Astrocyte of the hippocampus (primary cell): ENCODE measurements around the gene ELF5.

Experiments used
- DNase-seq: peaks from one replicate; pipeline ENCODE4 v3.0.0; 2011; ENCODE audit warnings: low read depth, low spot score

The ELF5 gene

GRCh38 chr11:34522188-34522587 is 8.6 kb upstream of the ELF5 start:
- no peak for DNase-seq

DNA sequence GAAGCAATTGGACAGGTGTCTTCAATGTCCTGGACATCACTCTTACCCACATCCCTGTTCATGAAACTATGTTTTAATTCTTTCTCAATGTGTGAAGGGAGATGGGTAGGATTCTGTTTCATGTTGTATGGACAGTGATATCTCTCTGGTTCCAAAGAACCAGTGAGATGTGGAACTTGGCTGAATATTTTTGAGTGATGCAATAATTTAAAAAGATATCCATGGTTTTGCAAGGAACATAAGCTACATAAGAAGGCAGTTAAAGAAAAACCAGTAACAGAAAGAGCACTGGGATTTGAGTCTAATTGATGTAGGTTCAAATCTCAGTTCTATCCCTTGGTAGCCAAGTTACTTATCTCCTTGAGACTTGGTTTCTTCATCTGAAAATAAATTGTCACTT is 7.7 kb upstream of the ELF5 start:
- DNase-seq: no peak

DNA sequence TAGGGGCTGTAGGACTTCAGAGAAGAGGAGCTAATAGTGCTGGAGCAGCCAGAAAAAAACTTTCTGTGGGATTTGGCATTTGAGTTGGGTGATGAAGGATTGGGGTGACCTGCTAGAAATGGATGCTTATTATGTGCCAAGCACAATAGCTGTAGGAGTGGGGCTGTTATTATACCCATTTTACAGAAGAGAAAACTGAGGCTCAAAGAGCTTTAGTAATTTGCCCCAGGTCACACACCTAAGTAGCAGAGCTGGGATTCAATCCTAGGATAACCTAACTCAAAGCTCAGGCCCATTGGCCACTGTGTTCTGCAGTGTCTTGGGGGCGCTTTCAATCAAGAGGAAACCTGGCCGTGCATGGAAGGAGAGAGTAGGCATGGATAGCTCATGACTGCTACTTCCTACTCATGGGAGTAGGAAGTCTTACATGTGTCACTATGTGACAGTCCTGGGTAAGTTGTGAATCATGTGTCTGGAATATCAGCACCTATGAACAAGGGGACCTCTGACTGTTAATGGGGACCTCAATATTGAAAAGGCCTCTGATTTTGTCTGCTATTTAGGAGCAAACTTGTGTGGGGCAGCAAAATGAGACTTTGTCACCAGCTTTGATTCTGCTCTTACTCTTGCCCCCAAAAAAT is 6.1 kb upstream of the ELF5 start:
- no peak for DNase-seq

DNA sequence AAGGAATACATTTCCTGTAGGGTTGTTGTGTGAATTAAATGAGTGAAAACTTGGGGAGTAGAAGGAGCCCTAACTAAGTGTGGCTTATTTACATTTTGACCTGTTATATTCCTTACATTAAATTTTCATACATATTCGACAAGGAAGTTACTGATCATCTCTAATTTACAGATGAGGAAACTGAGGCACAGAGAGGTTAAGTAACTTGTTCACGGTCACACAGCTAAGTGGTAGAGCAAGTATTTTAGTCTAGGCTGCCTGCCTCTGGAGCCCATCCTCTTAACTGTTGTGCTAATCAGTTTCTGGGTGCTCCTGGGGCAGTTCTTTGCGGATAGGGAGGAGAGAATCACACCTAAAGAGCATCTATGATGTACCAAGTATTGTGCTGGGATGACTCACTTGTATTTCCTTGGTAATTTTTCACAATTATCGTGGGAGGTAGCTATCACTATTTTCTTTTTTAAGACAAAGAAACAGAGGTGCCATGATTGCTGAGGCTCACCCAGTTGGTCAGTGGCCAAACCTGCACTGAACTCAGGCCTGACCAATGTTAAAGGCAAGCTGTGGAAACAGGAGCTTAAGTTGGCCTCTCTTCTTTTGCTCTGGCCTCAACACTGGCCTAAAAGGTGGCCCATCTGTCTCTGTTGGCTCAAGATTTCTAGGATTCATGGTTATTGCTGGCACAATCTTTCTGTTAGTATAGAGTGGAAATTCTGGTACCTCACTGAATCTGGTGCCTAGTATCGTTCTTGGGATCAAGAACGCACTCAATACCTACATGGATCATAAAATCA is 2.9 kb upstream of the ELF5 start:
- DNase-seq: no peak

DNA sequence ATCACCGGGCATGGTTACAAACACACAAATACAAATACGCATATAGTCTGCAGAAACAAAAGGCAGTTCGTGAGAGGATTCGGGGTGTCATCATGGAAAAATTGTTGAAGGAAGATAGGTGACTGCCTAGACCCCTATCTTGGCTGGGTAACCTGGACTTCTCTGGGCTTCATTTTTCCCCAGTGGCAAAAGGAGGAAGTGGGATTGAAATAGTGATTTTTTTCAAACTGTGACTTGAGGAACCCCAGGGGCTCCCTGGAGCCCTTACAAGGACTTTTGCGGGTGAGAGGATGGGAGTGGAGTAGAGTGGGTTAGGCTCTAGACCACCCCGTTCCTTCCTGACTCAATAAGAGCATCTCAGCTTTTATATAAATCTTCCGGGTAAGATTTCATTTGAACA is 1.0 kb upstream of the ELF5 start:
- no peak for DNase-seq

DNA sequence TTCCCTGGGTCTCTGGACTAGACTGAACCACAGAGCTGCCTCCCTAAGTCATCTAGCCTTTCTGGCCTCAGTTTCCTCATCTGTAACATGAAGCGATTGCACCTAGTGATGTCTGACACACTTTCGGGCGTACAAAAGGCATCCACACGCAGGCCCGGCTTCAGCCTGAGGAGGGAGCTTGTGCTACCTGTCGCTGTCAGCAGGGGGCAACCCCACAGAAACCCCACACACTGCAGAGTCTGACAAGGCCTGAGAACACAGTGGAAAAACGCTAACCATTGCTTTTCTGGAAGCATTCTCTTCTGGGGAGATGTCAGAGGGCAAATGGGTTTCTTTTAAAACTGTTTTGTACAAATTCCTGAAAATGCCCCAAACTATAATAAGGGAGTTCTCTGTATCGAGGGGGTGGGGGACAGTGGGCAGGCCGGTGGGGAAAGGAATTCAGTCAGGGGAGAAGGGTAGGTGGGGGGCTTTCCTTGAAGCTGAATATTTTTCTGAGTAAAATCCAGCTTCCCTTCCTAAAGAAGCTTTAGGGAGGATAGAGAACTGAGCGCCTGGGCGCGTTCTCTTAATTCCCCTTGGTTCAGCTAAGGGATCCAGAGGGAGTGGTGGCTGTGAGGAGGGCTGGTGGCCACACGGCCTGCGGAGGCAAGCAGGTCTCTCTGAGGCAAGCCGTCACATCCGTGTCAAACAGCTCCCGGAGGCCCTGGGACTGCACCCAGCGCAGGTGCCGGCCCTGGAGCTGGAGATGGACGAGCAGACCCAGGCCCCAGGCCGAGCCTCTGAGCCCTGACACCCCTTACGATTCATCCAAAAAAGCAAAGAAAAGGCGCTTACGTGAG is 533 bp downstream of the ELF5 start:
- DNase-seq: peak; percentile 70

DNA sequence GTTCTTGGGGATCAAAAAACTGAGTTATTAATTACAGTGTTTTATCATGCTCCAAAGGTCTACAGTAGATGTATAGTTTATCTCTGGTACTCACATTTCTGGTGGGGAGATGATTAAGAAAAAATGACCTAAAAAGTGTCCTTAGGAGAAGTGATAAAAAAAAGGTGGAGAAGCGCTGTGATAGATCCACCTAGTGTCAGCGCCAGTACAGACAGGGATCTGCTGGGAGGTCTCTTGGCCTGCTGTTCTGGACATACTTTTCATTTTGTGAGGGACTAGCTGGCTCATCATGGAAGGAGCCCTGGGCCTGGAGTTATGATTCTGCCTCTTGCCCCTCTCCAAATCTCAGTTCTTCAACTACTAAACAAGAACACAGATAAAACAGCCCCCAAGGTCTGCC is 2.9 kb downstream of the ELF5 start:
- no peak for DNase-seq

GRCh38 chr11:34510218-34510617 is 3.4 kb downstream of the ELF5 start:
- DNase-seq: no peak

GRCh38 chr11:34509336-34509876 is 4.2 kb downstream of the ELF5 start:
- no peak for DNase-seq

DNA sequence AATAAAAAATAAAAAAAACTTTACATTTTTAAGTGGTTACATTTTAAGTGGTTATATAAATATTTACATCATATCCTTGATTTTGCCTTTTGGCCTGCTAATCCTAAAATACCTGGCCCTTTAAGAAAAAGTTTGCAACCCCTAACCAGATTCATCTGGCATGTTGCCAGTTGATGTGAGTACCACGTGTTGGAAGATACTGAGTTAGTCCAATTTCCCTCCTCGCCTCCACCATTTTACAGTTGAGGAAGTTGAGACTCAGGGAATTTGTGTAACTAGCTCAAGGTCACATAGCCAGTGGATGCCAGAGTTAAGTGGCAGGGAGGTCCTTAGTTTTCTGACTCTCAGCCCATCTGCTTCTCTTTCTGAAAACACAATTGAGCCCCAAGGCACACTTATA is 5.1 kb downstream of the ELF5 start:
- no peak for DNase-seq

- DNase-seq: no peak
Measured at GRCh38 chr11:34507610-34508009, 6.0 kb downstream of the ELF5 start.

- DNase-seq: no peak
Measured at GRCh38 chr11:34507156-34507555, 6.4 kb downstream of the ELF5 start.

GRCh38 chr11:34505874-34506273 is 7.7 kb downstream of the ELF5 start:
- DNase-seq: no peak

DNA sequence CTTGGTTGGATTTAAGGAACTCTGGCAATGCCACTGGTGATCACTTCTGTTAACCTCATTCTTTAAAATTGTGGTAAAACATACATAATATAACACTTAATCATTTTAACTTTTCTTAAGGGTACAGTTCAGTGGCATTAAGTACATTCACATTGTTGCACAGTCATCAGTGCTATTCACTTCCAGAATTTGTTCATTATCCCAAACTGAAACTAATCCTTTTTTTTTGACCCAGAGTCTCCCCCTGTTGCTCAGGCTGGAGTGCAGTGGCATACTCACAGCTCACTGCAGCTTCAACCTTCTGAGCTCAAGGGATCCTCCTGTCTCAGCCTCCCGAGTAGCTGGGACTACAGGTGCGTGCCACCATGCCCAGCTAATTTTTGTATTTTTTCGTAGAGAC is 10.6 kb downstream of the ELF5 start:
- DNase-seq: no peak

GRCh38 chr11:34501949-34502348 is 11.6 kb downstream of the ELF5 start:
- DNase-seq: peak; percentile 64

- peak; percentile 94 for DNase-seq
Measured at GRCh38 chr11:34501500-34501899, 12.1 kb downstream of the ELF5 start.

DNA sequence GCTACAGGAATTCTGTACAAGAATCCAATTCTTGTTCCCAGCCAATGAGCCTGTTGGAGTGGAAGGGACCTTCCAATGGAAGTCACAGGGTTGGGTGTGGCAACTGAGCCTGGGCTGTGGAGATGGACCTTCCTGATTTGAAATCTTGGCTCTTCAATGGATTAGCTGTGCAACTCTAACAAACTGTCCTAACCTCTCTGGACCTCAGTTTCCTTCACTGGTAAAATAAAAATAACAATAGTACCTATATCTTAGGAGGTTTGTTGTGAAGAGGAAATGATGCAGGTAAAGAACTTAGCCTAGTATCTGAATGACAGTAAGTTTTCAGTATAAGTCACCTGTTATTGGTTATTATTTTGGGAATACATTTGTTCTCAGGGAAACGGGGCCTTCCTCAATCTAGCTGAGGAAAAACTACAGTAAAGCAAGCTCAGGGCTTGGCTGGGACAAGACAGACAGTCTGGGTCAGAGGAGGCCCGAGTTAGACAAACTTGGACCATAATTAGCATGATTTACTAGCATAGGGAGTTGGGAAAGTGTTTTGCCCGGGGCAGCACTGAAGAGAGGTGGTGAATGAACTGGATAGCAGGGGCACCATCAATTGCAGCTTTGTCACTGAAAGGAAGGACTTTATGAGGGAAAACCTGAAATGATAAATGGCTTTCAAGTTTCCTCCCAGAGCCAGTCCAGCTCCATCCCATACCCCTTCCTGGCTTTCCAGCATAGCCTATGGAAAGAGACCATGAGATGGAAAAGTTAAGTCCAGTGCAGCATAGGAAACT is 13.7 kb downstream of the ELF5 start:
- no peak for DNase-seq

- DNase-seq: peak; percentile 86
Measured at GRCh38 chr11:34495724-34496377, 17.7 kb downstream of the ELF5 start.

DNA sequence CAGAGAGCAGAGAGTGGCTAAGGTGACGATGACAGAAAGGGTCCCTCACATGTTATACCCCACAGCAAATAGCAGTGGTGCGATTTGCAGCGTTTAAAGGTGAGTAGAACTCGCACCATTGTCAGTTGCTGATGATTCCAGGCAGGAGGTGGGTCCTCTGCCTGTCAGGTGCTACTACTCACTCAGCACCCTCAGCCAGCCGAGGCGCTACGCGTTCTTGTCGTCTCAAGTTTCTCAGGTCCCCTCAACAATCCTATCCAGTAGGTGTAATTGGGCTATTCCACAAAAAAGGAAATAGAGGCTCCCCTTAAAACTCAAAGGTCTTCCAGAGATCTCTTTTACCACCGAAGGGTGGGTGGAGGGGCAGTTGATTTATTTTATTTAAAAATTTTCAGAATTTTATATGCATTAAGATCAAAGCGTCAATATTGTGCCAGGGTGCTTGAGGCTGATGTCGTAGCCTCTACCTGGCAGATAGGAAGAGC is 18.3 kb downstream of the ELF5 start:
- no peak for DNase-seq

DNA sequence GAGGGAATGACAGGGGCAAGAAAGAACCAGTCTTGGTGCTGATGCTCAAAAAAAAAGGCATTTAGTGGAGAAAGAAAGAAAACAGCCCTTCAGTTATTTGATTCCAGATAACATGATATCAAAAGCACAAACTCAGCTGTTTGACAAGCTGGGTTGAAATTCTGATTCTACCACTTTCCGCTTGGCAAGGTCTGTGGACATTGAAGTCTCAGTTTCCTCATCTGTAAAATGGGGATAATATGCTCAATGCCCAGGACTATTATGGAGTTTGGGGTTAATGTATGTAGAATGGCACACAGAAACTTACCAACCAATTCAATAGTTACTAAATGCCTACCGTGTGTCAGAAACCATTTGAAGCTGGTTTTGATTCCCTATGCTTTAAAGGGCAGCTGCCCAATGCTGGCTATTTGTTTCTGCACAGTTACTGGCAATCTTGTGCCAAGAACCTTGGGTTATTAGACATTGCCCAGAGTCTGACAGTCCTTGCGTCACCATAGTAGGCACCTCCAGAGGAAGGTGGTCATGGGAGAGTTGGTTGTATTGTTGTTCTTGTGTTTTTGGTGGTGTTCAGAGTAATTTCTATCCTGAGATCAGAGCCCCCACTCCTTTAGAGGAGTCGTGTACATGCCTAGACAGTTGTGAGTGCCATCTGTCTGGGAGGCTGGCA is 19.5 kb downstream of the ELF5 start:
- DNase-seq: no peak
